SKM-1 treated with dmso at 0.1 percent for 144 hours (cell line): ENCODE results near the gene NPTN.

Experiments
- DNase-seq: peaks from one replicate; lab custom pipeline; 2025; ENCODE audit not compliant: unreplicated experiment; lab: John Stamatoyannopoulos, UW

The NPTN gene

DNA sequence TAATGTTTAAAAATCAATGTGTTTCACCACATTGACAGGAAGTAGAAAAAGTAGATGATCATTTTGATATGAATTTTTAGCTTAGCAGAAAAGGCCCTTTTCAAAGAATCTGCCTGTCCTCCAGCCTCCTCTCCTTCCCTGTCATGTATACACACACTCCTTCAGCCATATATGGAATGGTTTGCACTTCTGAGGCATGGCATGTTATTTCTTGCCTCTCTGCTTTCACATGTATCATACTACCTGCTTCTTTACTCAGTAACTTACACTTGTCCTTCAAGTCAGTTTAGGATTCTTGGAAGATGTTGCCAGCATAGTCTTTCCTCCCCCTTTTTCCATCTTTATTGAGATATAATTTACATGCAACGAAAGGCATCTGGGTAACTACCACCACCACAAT lies 111.2 kb downstream of the NPTN start:
- DNase-seq = no peak

DNA sequence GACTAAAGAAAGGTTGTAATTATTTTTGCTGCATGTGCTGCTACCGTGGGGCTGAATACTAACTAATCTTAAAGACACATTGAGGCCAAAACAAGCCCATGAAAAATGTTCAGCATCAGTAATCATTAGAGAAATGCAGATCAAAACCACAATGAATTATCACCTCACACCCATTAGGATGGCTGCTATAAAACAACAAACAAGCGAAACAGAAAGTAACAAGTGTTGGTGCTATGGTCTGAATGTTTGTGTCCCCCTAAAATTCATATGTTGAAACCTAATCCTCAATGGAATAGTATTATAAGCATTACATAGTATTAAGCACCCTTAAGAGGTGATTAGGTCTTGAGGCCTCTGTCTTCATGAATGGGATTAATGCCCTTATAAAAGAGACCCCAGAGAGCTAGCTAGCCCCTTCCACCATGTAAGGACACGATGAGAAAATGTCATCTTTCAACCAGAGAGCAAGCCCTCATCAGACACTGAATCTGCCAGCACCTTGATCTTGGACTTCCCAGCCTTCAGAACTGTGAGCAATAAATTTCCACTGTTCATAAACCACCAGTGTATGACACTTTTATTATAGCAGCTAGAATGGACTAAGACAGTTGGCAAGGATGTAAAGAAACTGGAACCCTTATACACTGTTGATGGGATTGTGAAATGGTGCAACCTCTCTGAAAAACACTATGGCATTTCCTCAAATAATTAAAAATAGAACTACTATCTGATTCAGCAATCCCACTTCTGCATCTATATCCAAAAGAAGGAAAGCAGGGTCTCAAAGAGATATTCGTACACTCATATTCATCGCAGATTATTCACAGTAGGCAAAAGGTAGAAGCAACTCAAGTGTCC lies 114.1 kb downstream of the NPTN start:
- no peak for DNase-seq

DNA sequence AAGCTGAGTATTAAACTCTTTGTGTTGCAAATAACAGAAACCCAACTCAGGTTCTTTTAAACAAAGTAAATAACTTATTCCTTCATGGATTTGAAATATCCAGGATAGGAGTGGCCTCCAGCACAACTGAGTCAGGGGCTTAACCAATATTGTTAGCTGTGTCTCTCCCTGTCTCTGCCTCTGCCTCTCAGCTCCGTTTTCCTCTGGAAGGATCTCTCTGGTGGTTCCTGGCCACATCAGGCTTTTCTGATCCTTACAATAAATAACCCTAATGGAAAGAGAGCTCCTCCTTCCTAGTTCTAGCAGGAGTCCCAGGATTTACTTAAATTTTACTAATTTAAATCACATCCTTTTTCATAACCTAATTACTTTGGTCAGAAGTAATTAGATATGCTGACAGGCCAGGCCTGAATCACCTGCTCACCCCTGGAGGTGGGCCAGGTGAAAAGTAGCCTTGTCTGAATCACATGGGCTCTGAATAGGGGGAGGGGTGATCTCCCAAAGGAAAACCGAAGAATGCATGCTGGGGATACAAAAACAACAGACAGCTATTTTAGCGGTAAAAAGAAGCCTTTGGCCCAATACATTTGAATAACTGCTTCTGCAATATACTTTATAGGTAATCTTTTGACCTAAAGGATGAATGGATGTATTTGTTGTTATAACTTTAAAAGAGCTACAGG lies 114.9 kb downstream of the NPTN start:
- no peak for DNase-seq

DNA sequence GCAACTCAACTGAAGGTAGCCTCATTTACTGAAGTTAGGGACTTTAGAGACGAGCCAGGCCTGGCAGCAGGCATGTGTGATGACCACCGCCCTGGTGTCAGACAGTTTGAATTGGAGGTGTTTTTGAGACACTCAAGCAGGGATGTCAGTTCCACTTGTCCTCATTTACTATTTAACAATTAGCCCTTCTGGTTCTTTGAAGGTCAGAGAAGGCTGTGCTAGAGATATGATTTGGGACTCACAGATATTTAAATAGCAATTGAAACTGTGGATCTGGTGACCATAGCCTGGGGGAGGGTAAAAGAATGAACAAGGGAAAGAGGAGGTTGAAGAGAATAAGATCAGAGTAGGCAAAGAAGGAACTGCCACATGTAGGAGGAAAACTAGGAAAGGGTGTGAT lies 115.6 kb downstream of the NPTN start:
- no peak for DNase-seq

DNA sequence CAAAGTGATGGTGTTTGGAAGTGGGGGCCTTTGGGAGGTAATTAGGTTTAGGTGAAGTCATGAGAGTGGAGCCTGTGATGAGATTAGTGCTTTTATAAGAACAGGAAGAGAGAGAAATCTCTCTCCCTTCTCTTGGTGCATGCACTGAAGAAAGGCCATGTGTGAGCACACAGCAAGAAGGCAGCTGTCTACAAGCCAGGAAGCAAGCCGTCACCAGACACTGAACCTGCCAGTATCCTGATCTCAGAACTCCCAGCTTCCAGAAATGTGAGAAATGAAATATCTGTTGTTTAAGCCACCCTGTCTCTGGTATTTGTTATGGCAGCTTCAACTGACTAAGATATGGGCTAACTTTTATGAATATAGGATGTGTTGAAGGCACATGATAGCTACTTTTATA lies 117.7 kb downstream of the NPTN start:
- DNase-seq = no peak
